ENCODE results near the gene PTAR1.
"Not testable (repeated sequence)": the region's sequence is repeated elsewhere in the genome, so short reads cannot be mapped to it uniquely, and the experiment has no call there.

Gene PTAR1

GRCh38 chr9:69759421-69760277, at the start of gene PTAR1:
Gene PTAR1, minus strand, starts transcription at chr9:69760011. Its CDS starts 73 bp downstream, at chr9:69759938.
- DNase-seq (ENCODE audit: low spot score), result peak; percentile 83

GRCh38 chr9:69809304-69809863, 49.6 kb upstream of the PTAR1 start:
- DNase-seq (ENCODE audit: low spot score), result peak; percentile 33

DNA sequence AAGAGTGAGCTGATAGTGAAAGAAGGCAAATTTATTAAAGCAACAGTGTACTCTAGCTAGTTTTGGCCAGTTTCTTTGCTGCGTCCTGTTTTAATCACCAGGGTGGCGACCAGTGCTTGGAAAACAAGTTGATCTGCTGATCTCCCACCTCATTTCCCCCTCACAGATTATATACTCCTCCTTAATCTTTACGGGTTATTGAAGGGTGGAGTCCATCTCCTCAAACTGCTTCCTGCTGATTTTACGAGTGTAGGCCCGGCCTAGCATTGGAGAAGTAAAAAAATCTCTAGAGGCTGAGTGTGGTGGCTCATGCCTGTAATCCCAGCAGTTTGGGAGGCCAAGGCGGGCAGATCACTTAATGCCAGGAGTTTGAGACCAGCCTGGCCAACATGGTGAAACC, 46.8 kb upstream of the PTAR1 start:
- DNase-seq (ENCODE audit: low spot score), result no peak

DNA sequence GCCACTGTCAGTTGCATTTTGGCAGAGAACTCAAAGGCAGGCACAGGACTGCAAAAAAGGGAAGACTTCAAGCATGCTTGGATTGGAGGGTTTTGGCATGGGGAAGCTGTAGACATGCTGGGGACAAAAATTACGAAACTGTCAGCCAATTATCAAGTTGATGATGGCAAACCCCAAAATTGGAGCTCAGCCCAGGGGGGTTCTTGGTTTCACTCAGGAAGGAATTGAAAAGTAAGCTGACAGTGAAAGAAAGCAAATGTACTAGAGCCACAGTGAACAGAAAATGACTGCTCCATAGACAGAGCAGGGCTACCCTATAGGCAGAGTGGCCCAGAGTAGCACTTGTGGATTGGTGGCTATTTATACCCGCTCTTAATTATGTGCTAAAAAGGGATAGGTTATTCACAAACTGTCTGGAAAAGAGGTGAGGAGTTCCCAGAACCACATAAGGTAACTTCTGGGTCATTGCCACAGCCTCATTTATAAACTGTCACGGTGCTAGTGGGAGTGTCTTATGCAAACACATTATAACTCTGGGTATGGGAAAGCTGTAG, 46.2 kb upstream of the PTAR1 start:
- no peak for DNase-seq (ENCODE audit: low spot score)

DNA sequence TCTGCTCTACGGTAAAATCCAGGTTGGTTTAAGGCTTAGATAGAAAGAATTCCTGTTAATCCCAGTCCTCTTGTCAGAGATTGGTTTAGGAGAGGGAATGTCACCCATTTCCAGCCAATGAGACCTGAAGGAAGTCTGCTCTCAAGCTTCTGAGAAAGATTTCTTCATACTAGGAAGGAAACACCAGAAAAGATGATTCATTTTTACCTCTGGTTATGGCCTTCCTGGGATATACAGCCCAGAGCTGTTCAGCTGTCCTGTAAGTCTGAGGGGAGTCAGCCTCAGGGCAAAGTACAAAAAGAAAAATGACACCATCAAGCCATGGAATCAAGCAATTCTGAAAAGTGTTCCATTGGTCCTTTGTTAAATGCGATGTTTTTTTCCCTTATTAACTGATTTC, 42.2 kb upstream of the PTAR1 start:
- no peak for DNase-seq (ENCODE audit: low spot score)

DNA sequence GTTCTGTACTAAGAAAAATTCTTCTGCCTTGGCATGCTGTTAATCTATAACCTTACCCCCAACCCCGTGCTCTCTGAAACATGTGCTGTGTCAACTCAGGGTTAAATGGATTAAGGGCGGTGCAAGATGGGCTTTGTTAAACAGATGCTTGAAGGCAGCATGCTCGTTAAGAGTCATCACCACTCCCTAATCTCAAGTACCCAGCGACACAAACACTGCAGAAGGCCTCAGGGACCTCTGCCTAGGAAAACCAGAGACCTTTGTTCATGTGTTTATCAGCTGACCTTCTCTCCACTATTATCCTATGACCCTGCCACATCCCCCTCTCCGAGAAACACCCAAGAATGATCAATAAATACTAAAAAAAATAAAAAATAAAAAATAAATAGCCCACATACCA, 40.2 kb upstream of the PTAR1 start:
- DNase-seq (ENCODE audit: low spot score), result not testable (repeated sequence)

- not testable (repeated sequence) for DNase-seq (ENCODE audit: low spot score)
Observed at GRCh38 chr9:69799521-69799920, 39.7 kb upstream of the PTAR1 start.

GRCh38 chr9:69798744-69799143, 38.9 kb upstream of the PTAR1 start:
- no peak for DNase-seq (ENCODE audit: low spot score)

DNA sequence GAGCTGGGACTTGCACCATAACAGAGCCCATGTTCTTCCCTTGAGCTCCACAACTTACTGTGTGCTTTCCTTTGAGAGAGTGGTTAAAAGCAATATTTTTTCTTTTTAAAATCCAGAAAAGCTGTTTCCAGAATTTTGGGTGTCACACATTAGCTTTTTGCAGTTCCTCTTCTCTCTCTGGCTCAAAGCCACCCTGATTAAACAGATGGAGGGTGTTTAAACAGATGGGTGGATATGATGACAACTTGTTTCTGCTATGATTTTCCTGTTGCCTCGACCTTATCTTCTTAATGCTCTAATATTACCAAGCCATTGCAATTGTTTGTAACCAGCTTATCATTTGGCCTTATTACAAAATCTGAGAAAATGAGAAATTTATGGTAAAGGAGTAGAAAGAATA, 37.9 kb upstream of the PTAR1 start:
- DNase-seq (ENCODE audit: low spot score), result no peak

- DNase-seq (ENCODE audit: low spot score), result no peak
Observed at GRCh38 chr9:69794356-69794755, 34.5 kb upstream of the PTAR1 start.

DNA sequence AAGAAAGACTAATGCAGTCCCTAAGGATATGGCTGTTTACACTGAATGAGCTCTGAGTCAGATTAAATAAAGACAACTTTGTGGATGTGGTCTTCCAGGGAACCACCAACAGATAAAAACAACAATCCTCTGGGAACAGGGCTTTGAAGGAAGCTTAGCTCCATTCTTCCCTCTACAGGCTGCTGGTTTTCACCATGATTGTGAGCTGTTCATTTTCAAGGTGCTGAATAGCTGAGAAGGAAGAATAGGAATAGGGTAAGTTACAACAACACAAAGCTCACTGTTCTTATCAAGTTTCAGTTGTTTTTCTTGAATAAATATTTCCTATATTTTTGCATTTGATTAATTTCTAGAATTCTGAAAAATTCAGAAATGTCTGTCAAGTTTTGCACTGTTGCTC, 25.9 kb upstream of the PTAR1 start:
- peak; percentile 53 for DNase-seq (ENCODE audit: low spot score)

- no peak for DNase-seq (ENCODE audit: low spot score)
Observed at GRCh38 chr9:69773258-69773657, 13.4 kb upstream of the PTAR1 start.

- DNase-seq (ENCODE audit: low spot score), result peak; percentile 73
Observed at GRCh38 chr9:69771775-69772418, 12.1 kb upstream of the PTAR1 start.

DNA sequence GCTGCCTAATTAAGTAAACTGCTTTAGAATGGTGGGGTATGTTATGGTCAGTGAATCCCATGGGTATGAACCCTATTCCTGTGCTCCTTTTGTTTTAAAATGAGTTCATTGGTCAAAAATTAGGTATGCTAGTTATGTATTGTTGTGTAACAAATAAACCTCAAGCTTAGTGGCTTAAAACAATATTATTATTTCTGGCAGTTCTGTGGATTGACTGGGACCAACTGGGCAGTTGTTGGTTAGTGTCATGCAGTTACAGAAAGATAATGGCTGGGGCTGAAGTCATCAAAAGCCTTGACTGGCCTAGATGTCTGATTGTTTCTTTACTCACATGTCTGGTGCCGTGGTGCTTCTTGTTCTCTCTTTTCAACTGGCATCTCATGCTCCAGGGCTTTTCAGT, 8.9 kb upstream of the PTAR1 start:
- peak; percentile 21 for DNase-seq (ENCODE audit: low spot score)

- DNase-seq (ENCODE audit: low spot score), result no peak
Observed at GRCh38 chr9:69768101-69768500, 8.3 kb upstream of the PTAR1 start.

DNA sequence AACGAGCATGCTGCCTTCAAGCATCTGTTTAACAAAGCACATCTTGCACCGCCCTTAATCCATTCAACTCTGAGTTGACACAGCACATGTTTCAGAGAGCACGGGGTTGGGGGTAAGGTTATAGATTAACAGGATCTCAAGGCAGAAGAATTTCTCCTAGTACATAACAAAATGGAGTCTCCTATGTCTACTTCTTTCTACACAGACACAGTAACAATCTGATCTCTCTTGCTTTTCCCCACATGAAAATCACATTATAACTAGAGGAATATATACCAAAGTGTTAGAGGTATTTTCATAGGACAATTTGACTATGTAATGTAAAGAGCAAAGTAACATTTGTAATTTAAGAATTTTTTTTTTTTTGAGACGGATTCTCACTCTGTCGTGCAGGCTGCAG, 4.1 kb upstream of the PTAR1 start:
- not testable (repeated sequence) for DNase-seq (ENCODE audit: low spot score)

DNA sequence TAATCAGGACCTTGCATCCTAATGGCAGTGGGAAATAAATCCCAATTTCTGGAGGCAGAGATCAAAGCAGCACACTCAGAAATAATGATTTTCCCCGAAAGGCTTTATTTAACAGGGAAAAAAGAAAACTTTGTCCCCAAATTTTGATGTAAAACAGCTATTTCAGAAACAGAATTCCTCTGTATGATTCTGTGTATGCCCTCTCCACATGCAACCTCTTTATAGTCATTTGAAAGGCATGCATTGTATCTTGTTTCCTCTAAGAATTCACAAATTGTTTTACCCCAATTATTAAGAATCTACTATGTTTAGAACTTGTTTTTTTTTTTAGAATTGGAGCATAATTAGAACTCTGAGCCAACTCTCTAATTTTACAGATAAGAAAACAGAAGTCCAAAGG, 2.7 kb upstream of the PTAR1 start:
- no peak for DNase-seq (ENCODE audit: low spot score)

GRCh38 chr9:69760278-69760610, 433 bp upstream of the PTAR1 start:
- DNase-seq (ENCODE audit: low spot score), result no peak

DNA sequence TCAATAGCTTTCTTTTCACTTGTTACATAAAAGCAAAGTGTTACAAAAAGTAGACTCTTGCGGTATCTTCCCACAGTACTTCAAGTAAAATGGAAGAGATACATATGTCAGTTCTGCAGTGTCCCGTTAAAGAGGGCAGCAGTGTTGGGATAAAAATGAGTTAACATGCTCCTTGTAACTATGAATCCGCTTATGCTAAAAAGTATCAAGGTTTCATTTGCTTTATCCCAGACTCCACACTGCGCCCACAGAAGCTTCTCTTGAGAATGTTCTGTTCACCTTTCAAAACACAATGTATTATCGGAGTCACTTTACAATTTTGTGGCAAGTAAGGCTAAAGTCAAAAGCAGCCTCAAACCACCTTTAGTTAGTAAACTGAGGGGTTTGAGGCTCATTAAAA, 790 bp downstream of the PTAR1 start:
- no peak for DNase-seq (ENCODE audit: low spot score)

- DNase-seq (ENCODE audit: low spot score), result no peak
Observed at GRCh38 chr9:69757996-69758675, 1.7 kb downstream of the PTAR1 start.

- no peak for DNase-seq (ENCODE audit: low spot score)
Observed at GRCh38 chr9:69755205-69755604, 4.6 kb downstream of the PTAR1 start.

DNA sequence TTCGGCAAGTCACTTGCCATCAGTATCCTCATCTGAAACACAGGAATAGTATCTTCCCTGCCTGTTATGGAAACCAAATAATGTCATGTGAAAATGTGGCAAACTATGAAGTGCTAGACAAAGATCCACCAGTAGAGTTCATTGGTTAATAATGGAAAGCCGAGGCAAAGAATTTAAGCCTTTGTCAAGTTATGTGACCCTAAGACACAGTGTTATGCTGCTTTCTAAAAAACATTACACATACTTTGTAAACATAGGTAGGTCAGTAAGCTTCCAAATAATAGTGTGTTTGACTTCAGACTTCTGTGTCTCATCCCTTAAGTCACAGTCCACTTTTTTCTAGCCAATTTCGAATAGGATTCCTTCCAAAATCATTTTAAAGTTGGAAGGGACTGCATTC, 6.0 kb downstream of the PTAR1 start:
- DNase-seq (ENCODE audit: low spot score), result no peak

DNA sequence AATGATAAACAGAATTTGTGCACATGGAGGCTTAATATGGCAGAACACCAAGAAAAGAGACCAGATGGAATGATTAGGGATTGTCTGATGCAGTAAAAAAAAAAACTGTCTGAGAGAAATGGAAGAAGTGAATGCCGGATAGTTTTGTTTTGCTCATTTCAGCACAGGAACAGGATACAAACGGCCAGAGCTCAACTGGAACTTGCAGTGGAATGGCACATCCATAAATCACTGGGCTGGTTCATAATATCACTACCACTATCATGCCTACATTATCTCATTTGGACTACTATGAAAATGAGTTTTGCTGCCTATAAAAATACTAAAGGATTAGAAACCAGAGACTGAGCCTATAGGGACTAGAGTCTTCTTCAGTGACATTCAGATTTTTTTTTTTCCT, 9.7 kb downstream of the PTAR1 start:
- no peak for DNase-seq (ENCODE audit: low spot score)
